K562 (cell line): Measurements from ENCODE around the gene H3-3A. TPM values are rescaled to one million over a fixed set of nuclear protein-coding genes. Genes with fewer than 3 reads are reported as not detected.

ENCODE experiments used
- ATF7 ChIP-seq: fragments of 450-650 bp; IDR thresholded peaks from 2 replicates; pipeline ENCODE4 v1.7.1; 2014; ENCODE audit warnings: mild to moderate bottlenecking, moderate library complexity
- EGR1 ChIP-seq: fragments of 450-650 bp; conservative IDR thresholded peaks from 2 replicates; pipeline ENCODE4 v1.6.1; 2017; ENCODE audit warnings: mild to moderate bottlenecking
- ETV5 ChIP-seq: sonication (generic); formaldehyde crosslinking; IDR thresholded peaks from 2 replicates; pipeline ENCODE4 v1.4.0; 2020; ENCODE audit warnings: low read depth, mild to moderate bottlenecking, missing genetic modification reagents
- EZH2 ChIP-seq: IDR thresholded peaks from 2 replicates; pipeline ENCODE4 v1.6.1; 2012; ENCODE audit warnings: low read depth, mild to moderate bottlenecking, inconsistent platforms, low read length, borderline replicate concordance
- JUNB ChIP-seq: fragments of 450-650 bp; formaldehyde crosslinking; conservative IDR thresholded peaks from 2 replicates; pipeline ENCODE4 v1.4.0; 2020; ENCODE audit warnings: mild to moderate bottlenecking
- MECOM ChIP-seq: fragments of 250-450 bp; sonication (Bioruptor Pico); IDR thresholded peaks from 2 replicates; pipeline ENCODE4 v1.8.0; 2022; ENCODE audit warnings: inconsistent platforms
- NFRKB ChIP-seq: fragments of 450-650 bp; IDR thresholded peaks from 2 replicates; pipeline ENCODE4 v1.6.1; 2016; ENCODE audit warnings: low read depth
- NFXL1 ChIP-seq: fragments of 450-650 bp; formaldehyde crosslinking; IDR thresholded peaks from 2 replicates; pipeline ENCODE4 v1.4.0; 2021; ENCODE audit warnings: mild to moderate bottlenecking
- NFYB ChIP-seq: IDR thresholded peaks from 2 replicates; pipeline ENCODE4 v1.6.1; 2011; ENCODE audit warnings: mild to moderate bottlenecking, moderate library complexity; ENCODE audit not compliant: insufficient read length; ENCODE audit errors: extremely low read depth
- POLR2A ChIP-seq: fragments of 450-650 bp; conservative IDR thresholded peaks from 2 replicates; pipeline ENCODE4 v1.6.1; 2016
- POLR3A ChIP-seq: IDR thresholded peaks from 2 replicates; pipeline ENCODE4 v1.6.1; 2011; ENCODE audit warnings: borderline replicate concordance, mild to moderate bottlenecking, moderate library complexity; ENCODE audit not compliant: insufficient read length, insufficient read depth; ENCODE audit errors: extremely low read depth
- POU5F1 ChIP-seq: fragments of 150-350 bp; IDR thresholded peaks from 2 replicates; pipeline ENCODE4 v1.6.1; 2014; ENCODE audit warnings: borderline replicate concordance, low read length, low read depth, mild to moderate bottlenecking; ENCODE audit not compliant: partially characterized antibody
- PTRF ChIP-seq: fragments of 450-650 bp; IDR thresholded peaks from 2 replicates; pipeline ENCODE4 v1.6.1; 2016; ENCODE audit warnings: mild to moderate bottlenecking, missing genetic modification characterization, missing compliant biosample characterization
- RBM14 ChIP-seq: fragments of 200-400 bp; formaldehyde crosslinking; IDR thresholded peaks from 2 replicates; pipeline ENCODE4 v1.6.1; 2018; ENCODE audit warnings: low read depth, mild to moderate bottlenecking, low read length, moderate library complexity, borderline replicate concordance; ENCODE audit not compliant: insufficient read depth
- RNF219 ChIP-seq: fragments of 250-450 bp; sonication (Bioruptor Pico); IDR thresholded peaks from 2 replicates; pipeline ENCODE4 v1.5.0; 2022; ENCODE audit warnings: mild to moderate bottlenecking
- TCF7L2 ChIP-seq: fragments of 150-350 bp; IDR thresholded peaks from 2 replicates; pipeline ENCODE4 v1.6.1; 2016; ENCODE audit warnings: low read depth, mild to moderate bottlenecking, low read length, moderate library complexity
- YY1 ChIP-seq, 3 experiments: IDR thresholded peaks; 2 replicates each; pipeline ENCODE4 v1.6.1; 2011; ENCODE audit warnings: low read length in 2 of 3, mild to moderate bottlenecking in 2 of 3, moderate library complexity in 2 of 3, borderline replicate concordance in 1 of 3, control low read depth in 1 of 3, low read depth in 1 of 3; ENCODE audit not compliant: insufficient read depth in 3 of 3, insufficient replicate concordance in 2 of 3, control insufficient read depth in 1 of 3, insufficient read length in 1 of 3; ENCODE audit errors: extremely low read depth in 1 of 3
- ZBTB8A ChIP-seq: fragments of 450-650 bp; IDR thresholded peaks from 2 replicates; pipeline ENCODE4 v1.6.1; 2018; ENCODE audit warnings: mild to moderate bottlenecking, moderate library complexity; ENCODE audit not compliant: partially characterized antibody
- ZNF436 ChIP-seq: fragments of 250-450, 450-650 bp; sonication (Bioruptor Pico); formaldehyde crosslinking; IDR thresholded peaks from 2 replicates; pipeline ENCODE4 v1.7.0; 2020; ENCODE audit warnings: mild to moderate bottlenecking
- ZNF583 ChIP-seq: fragments of 250-450 bp; sonication (Bioruptor Pico); IDR thresholded peaks from 2 replicates; pipeline ENCODE4 v1.4.0; 2020
- ZNF695 ChIP-seq: fragments of 450-650 bp; formaldehyde crosslinking; IDR thresholded peaks from 2 replicates; pipeline ENCODE4 v1.4.0; 2020; ENCODE audit warnings: mild to moderate bottlenecking, moderate library complexity
- ZNF830 ChIP-seq: fragments of 250-450 bp; sonication (Bioruptor Pico); IDR thresholded peaks from 2 replicates; pipeline ENCODE4 v1.5.0; 2021; ENCODE audit warnings: mild to moderate bottlenecking
- polyA plus RNA-seq, 8 experiments: library from polyadenylated mRNA; depleted of rRNA in 4 of 8; stranded (reverse) in 5 of 8; unstranded in 3 of 8; fragments of >200 nt; fragmentation: Nextera tagmentation in 2 of 8; fragmentation: Illumina TruSeq in 1 of 8; extraction: Ambion mirVana in 2 of 8; extraction: Trizol in 1 of 8; gene quantifications; 2 replicates each; pipeline versions ENCODE4 v1.2.1 to v1.2.3, GENCODE V29; 2011 to 2014; ENCODE audit warnings: inconsistent platforms in 1 of 8, missing spikeins in 1 of 8
- total RNA-seq, 7 experiments: library from RNA; depleted of rRNA in 6 of 7; stranded (reverse); fragments of >200 nt in 6 of 7; fragmentation: Illumina TruSeq in 2 of 7; extraction: Trizol in 2 of 7; gene quantifications; 2 replicates each; pipeline versions ENCODE4 v1.2.1 to v1.2.3, GENCODE V29; 2011 to 2021; ENCODE audit warnings: low replicate concordance in 1 of 7
- TF ChIP-seq, protein P1 (sequence below), 2 experiments: fragments of 450-650 bp in 1 of 2; IDR thresholded peaks; 2 replicates each; pipeline ENCODE4 v1.6.1; 2011 to 2017; ENCODE audit warnings: low read depth in 2 of 2, antibody characterized with exemption in 1 of 2, borderline replicate concordance in 1 of 2, low read length in 1 of 2, mild to moderate bottlenecking in 1 of 2, mixed read lengths in 1 of 2; ENCODE audit not compliant: control insufficient read depth in 1 of 2

H3-3A gene
- total and polyA plus RNA-seq, 9 of the 15 experiments (the other 6 are each of a cell fraction or from before 2014, with no cell fraction given) = 426 to 1,083 (median 591) TPM

GRCh38 chr1:226110249-226111097, 48.0 kb downstream of the H3-3A start (continued):
- TF ChIP-seq ETV5 (CRISPR knock-in tag) (peak; percentile 44), NFXL1 (CRISPR knock-in tag) (no peak), ZNF695 (CRISPR knock-in tag) (no peak), RNF219 (no peak), PTRF (tag) (no peak), POU5F1 (no peak), ZNF583 (CRISPR knock-in tag) (no peak), YY1 (IDR thresholded peaks at IDR 0.05; ENCODE audit: borderline replicate concordance in 1 of 3, control insufficient read depth in 1 of 3, extremely low read depth in 1 of 3, insufficient read depth in 3 of 3, insufficient read length in 1 of 3, insufficient replicate concordance in 2 of 3, low read depth in 1 of 3, low read length in 2 of 3) (peak in 2 of 3 experiments; percentile 34 to 57), JUNB (CRISPR knock-in tag) (no peak), POLR2A (peak; percentile 60; the same call in 1 of the 2 replicates), POLR3A (no peak), ZNF436 (CRISPR knock-in tag) (no peak), NFRKB (0 out of 2 replicates have a peak, but pooled peaks have one; percentile 18), TCF7L2 (no peak), ZNF830 (no peak), RBM14 (0 out of 2 replicates have a peak, but pooled peaks have one; percentile 41), ZBTB8A (no peak), MECOM (CRISPR knock-in tag) (no peak), EZH2 (no peak), ATF7 (no peak), NFYB (no peak), EGR1 (peak; percentile 96)
- TF ChIP-seq, protein P1, sequence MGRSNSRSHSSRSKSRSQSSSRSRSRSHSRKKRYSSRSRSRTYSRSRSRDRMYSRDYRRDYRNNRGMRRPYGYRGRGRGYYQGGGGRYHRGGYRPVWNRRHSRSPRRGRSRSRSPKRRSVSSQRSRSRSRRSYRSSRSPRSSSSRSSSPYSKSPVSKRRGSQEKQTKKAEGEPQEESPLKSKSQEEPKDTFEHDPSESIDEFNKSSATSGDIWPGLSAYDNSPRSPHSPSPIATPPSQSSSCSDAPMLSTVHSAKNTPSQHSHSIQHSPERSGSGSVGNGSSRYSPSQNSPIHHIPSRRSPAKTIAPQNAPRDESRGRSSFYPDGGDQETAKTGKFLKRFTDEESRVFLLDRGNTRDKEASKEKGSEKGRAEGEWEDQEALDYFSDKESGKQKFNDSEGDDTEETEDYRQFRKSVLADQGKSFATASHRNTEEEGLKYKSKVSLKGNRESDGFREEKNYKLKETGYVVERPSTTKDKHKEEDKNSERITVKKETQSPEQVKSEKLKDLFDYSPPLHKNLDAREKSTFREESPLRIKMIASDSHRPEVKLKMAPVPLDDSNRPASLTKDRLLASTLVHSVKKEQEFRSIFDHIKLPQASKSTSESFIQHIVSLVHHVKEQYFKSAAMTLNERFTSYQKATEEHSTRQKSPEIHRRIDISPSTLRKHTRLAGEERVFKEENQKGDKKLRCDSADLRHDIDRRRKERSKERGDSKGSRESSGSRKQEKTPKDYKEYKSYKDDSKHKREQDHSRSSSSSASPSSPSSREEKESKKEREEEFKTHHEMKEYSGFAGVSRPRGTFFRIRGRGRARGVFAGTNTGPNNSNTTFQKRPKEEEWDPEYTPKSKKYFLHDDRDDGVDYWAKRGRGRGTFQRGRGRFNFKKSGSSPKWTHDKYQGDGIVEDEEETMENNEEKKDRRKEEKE (IDR thresholded peaks at IDR 0.05; ENCODE audit: borderline replicate concordance in 1 of 2, control insufficient read depth in 1 of 2, low read depth in 2 of 2, low read length in 1 of 2) = no peak
